HG02981 (cell line): ENCODE results near the gene NCK2.
"Not testable (repeated sequence)": the region's sequence is repeated elsewhere in the genome, so short reads cannot be mapped to it uniquely, and the experiment has no call there.

Experiments used
- ATAC-seq: cut with Tn5 transposase; IDR thresholded peaks from one replicate; pipeline ENCODE4 v1.9.1; 2021; ENCODE audit warnings: mild to moderate bottlenecking, moderate library complexity; ENCODE audit not compliant: unreplicated experiment

NCK2 gene

DNA sequence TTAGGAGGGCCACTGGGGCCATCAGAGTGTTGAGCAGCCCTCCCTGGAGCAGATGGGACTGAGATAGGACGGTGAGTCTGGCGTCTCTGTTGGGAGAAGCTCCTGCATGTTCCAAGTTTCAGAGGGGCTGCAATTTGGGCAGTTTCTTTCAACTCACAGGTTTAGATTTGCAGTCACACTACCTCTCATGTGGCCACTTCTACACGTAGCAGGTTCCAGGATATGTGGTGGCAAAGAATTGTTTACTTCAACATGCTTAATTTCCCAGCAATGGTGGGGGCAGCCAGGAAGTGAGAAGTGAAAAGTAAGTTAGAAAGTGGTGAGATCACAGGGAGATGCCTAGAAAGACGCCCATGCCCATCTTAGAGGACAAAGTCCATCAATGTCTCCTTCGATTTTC is 9.3 kb downstream of the NCK2 start:
- ATAC-seq, result no peak

DNA sequence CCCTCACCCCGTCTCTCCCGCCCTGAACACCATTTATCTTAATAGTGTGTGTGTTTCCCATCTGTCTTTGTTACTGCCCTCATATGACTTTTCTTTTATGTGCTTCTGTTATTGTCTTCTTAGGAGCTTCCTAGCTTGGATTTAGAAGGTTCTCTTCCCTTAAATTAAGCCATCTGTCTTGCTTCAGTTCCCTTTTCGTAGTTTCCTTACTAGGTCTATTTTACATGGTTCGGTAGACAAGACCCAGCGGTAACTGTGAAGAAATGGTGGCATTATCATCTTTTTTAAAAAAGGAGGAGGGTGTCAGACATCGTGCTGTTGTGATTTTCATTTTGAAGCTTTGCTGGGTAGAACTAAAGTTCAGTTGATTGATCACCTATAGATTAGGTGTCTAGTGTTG is 10.3 kb downstream of the NCK2 start:
- no peak for ATAC-seq

DNA sequence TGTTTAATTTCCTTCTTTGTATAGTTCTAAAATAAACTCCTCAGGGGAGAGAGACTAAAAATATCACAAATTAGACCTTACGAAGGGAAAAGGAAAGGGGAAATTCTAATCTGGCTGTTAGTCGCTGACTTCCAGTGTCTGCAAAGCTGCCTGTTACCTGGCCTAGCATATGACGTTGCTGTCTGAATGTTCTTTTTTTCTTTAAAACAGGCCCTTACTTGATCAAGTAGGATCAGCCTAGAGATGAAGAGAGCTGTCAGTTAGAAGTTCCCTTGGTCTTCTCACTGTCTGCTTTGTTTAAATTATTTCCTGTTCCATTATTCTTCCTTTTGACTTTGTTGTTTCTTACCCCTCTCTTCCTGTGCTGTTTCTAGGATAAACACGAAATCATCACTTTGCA is 11.2 kb downstream of the NCK2 start:
- ATAC-seq, result no peak

DNA sequence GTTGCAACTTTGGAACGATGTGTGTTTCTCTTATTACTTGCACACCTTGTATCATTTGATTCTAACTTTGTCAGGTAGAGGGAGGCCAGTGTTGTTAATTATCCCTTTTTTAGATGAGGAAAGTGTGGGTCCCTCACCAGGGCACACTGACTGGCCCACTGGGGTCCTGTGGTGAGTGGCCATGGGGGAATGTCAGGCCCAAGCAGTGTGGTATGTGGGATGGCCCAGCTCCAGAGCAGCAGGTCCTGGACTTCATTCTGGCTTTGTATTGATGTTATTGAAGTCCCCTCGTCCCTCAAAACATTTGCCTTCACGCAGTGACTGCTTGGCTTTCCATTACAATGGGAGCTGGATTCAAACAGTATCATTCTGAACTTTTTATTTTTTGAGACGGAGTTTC is 11.7 kb downstream of the NCK2 start:
- ATAC-seq, result no peak

DNA sequence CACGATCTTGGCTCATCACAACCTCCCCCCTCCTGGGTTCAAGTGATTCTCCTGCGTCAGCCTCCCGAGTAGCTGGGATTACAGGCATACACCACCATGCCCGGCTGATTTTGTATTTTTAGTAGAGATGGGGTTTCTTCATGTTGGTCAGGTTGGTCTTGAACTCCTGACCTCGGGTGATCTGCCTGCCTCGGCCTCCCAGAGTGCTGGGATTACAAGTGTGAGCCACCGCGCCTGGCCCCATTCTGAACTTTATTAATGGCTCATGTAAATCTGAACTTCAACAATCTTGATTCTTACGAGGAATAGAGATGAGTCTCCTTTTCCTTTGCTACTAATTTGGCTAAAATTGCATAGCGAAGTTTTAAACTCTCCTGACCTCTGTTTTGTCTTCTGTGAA is 12.2 kb downstream of the NCK2 start:
- not testable (repeated sequence) for ATAC-seq

DNA sequence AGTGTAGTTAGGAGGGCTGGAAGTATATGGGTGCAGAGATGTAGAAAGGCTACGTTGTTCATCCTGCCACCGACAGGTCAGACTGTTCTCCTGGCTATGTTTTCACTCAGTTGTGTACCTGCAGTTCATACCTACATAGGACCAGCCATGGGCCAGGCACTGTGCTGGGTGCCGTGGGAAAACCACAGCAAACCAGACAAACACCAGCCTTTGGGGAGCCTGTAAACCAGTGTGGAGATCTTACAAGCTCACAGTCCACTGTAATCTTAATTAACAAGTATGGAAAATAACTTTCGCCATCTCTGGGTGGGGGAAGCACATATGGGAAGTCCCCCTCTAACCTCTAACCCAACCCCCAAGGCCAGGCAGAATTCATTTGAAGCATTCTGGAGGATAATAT is 12.7 kb downstream of the NCK2 start:
- ATAC-seq, result no peak

DNA sequence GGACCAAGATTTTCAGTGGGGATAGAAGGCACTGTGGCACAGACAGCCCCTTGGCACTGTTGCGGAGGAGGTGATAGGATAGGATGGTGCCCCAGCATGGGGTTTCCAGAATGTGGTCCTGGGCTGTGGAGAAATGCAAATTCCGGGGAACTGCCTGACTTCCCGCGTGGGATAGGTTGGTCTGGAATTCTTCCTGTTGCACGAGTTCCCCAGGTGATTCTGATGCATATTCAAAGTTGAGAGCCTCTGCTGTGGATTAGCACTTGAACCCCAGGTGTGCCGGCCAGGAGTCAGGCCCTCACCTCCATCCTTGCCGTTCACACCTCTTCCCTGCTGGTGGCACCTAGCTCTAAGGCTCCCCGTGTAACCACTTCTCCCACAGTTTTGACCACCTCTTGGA is 15.5 kb downstream of the NCK2 start:
- ATAC-seq, result no peak

DNA sequence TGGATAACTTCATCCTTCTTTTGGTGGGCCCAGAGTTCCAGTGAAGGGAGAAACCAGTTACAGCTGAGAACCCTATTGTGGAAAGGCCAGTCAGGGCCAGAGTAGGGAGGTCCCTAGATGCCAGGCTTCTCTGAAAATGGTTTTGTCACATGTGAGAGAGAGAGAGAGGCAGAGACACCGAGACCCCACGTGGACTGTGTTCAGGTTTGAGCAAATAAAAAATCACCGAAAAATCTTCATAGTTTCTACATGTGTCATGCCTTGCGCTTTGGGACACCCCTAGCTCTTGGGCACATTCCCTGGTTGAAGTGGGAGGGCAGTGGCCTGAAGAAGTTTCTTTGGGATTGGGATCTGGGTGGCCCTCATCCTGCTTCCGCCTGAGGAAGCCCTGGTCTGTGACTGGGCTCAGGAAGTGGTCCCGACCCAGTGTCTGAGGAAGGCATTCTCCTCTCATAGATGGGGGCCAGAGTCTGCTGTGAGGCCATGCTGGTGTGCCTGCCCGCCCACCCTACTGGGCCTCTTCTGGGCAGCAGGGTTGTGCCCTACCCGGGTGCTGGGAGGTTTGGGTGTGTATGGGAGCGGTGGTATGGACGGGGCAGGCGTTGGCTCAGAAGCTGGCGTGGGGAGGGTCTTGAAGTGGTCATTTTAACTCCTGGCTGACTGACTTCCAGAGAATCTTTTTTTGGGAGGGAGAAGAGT is 16.1 kb downstream of the NCK2 start:
- no peak for ATAC-seq

DNA sequence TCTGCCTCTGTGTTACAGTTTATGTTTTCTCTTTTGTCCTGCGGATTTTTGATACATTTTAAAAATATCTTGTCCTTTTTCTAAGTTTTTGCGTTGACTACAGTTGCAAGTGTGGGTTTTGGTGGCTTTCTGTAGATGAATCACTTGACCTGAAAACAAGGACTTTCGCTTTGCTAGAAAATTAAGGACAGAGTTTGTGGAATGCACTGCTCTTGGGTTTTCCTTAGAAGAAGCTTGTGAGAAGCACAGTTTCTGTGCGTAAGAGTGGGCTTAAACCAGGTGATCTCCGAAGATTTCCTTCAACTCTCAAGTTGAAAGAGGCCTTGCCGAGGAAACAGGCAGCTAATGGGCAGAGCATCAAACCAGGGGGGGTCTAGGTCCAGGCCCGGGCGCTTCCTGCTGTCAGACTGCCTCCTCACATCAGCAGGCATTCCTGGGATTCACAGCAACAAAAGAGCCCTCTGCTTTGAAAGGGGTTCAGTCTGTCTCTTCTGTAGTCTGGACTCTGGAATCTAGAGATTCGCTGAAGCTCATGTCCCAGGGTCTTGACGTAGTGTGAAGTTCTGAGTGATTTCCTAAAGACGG is 17.3 kb downstream of the NCK2 start:
- no peak for ATAC-seq

DNA sequence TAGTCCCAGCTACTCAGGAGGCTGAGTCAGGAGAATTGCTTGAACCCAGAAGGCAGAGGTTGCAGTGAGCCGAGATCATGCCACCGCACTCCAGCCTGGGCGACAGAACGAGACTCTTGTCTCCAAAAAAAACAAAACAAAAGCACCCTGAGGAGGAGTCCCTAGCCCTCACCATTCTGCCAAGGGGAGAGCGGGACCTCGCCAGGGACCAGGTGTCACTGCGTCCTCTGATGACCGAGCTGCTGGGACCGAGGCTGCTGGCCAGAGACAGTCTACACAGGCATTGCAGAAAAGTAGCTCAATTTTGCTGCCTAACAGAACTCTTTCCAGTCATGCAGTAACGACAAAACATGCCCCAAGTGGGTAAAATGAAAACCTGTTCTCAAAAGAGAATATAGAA is 18.4 kb downstream of the NCK2 start:
- ATAC-seq, result no peak

DNA sequence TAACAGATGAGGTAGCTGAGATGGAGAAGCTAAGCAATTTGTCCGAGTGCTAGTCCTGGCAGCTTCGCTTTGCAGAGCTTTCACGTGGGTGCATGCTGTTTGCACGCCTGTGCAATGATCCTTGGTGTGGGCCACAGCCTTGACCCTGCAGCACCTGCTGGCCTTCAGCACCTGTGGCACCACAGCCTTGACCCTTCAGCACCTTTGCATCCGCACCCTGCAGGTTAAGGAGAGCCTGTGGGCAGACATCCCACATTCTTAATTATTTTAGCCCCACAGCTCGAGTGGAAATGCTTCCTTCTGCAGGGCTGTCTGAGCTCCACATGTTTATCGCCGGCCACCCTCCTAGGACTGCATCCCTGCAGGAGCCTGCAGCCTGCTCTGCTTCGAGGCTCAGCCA is 19.3 kb downstream of the NCK2 start:
- no peak for ATAC-seq

DNA sequence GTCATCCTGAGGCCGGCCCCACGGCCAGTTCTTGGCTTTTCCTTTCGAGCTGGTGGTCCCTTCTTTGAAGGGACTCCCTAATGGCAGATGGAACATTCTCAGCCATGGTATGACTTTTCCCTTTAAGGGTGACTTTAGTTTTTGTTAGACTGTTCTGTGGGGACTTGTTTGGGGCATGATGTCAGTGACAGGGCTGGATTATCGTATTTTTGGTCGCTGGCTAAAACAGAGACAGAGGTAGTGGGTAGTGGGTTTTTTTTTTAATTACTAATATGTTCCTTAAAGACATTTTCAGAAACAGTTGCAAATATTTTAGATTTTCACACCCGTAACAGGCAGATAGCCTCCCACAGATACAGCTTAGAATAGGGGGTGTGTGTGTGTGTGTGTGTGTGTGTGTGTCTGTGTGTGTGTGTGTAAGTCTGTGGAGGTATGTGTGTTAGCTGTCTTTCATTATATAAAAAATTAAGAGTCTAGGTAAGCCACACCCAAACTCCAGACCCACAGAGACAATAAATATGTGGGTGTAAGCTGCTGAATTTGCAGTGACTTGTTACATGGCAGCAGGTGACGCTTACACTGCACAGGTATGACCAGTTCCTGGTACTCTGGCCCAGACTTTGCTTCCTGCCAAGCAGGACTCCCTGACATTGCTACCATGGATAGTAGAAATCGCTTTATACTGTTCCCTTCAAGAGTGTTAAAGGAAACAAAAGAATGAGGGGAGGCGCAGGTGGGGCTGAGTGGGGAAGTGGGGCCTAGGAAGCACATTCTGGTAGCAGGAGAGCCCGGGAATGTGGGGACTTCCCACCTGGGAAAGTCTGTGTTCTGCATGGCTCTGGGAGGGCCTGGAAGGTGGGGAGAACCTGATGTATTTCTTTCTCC is 20.9 kb downstream of the NCK2 start:
- ATAC-seq, result no peak

DNA sequence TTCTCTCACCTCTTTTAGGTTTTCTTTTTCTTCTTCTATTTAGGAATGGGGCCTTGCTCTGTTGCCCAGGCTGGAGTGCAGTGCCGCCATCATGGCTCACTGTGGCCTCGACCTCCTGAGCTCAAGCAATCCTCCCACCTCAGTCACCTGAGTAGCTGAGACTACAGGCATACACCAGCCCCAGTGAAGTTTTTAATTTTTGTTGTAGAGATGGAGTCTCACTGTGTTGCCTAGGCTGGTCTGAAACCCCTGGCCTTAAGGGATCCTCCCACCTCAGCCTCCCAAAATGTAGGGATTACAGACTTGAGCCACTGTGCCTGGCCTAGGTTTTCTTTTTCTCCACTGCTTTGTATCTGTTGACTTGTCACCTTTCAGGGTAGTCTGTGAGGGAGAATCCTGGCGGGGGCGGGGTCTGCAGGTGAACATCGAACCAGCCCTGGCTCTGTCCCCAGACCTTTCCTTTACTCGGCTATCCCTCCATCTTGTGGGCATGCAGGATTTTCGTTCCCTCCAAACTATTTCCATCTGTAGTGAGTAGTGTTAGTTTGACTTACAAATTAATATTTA is 21.7 kb downstream of the NCK2 start:
- ATAC-seq, result no peak

DNA sequence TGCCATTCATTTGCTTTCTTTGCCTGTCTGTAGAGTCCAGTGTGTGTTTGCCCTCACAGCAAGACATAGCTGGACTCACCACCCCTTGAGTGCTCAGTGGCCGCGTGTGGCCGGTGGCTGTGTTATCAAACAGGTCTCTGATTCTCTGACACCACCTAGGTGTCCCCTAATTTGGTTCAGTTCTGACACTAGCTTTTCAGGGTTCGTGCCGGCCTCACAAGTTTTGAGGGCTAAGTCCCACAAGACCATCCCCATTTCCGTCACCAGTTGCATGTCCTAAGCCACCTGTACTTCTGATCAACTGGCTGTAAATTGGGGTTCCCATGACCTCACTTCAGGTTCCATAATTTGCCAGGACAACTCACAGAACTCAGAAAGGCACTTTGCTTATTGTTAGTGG is 23.5 kb downstream of the NCK2 start:
- ATAC-seq, result no peak

DNA sequence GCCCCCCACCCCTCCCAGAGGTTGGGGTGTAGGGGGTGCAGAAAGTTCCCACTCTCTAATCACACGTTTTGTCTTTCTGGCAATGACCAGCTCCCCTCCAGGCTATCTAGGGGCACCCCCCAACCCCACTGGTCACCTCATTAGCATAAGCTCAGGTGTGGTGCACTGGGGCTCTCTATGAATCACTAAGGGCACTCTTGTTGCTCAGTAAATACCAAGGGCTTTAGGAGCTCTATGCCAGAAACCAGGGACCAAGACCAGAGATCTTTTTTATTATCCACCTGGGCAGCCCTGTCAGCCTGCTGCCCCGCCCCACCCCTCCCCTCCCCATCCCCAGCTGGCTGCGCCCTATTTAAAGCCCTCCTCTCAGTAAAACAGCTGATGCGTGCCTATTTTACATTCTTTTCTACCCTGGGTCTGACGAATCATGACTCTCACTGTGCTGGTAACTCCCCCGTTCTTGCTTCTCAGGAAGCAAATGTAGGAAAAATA is 24.3 kb downstream of the NCK2 start:
- ATAC-seq, result no peak

DNA sequence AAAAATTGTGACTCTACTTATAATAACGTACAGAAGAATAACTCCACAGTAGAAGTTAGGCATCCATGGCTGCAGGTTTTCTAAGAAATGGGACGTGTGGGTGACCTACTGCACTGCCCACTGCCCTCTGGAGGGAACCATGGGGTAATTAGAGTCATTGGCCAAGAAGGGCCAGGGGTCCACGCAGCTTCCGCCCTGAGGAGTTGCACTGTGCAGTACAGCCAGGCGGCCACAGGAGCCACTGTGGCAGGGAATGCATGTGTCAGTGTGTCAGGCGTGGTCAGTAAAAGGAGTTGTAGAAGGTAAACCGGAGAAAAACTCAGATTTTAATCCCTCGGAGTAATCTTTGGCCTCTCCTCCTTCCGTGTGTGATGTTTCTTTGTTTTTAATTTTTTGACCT is 24.8 kb downstream of the NCK2 start:
- ATAC-seq, result no peak

DNA sequence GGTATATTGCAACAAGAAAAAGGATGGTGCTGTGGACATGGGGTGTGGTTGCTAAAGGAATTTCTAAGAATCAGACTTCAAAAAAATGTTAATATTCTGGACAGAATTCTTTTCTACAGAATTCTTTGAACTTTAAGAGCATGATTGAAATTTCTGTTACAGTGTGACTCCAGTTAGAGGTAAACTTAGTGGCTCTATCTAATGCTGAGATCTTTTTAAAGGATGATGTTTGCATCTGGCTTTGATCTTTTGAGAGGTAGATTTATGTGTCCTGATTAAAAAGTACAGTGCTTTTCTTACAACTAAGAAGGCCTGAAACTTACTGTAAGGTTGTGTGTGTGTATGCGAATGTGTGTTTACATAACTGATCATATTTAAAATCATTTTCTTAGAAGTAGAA is 25.4 kb downstream of the NCK2 start:
- ATAC-seq, result no peak

DNA sequence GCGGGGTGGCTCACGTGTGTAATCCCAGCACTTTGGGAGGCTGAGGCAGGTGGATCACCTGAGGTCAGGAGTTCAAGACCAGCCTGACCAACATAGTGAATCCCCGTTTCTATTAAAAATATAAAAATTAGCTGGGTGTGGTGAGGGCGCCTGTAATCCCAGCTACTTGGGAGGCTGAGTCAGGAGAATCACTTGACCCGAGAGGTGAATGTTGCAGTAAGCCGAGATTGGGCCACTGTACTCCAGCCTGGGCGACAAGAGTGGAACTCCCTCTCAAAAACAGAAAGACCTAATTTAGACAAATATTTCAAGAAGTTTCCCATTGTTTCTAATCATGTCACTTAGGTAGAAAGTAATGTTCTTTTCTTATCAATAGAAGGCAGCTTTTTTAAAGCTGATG is 26.6 kb downstream of the NCK2 start:
- not testable (repeated sequence) for ATAC-seq

DNA sequence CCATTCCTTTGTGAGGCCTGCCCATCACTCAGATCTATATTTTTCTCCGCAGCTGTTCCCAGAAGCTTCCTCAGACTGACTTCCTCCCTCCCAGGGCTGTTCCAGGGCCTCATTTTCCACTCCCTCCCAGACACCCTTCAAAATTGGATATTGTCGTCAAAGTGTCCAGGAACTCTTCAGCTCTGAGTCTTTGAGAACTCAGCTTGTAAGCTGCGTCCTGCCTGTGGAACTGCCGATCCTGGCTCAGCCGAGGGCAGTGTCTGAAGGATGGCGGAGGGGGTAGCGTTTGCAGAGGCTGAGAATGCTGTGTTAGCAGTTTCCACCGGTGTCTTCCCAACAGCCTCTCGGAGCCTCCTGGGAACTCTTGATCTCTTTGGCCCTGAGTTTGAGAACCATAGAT is 27.1 kb downstream of the NCK2 start:
- no peak for ATAC-seq

DNA sequence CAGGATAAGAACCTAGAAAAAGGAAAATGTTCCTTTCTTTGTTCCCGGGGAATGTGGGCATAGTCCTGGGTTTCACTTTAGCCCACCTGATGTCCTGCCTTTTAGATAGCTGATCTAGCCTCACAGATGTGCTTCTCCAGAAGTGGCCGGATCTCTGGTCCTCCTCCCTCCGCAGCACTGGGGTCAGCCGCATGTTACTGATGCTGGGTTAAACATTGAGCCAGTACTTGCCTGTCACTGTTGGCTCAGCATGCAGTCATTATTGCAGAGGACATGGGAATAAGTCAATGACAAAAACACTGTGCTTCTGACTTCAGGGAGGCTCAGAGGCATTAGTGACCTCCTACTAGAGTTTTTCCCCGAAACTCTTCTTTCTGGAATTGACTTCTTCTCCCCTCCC is 27.6 kb downstream of the NCK2 start:
- no peak for ATAC-seq

DNA sequence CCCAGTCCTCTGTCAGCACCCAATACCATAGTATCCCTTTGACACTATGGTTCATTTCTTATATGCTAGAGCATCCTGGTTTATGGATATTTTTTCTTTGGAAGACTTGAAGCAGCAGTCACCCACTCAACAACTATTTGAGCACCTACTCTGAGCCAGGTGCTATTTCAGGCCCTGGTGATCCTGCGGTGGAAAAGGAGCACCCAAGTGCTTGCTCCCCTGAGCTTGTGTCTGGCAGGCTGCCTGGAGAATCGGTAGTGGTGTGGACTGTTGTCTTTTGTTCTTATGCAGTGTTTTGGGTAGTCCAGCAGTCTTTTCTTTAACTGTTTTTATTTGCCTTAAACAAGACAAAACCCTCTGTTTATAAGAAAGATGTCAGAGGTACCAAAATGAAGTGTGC is 28.9 kb downstream of the NCK2 start:
- ATAC-seq, result no peak
